ENCODE measurements around the gene REEP3.
"Not testable (repeated sequence)": the region's sequence is repeated elsewhere in the genome, so short reads cannot be mapped to it uniquely, and the experiment has no call there.

Gene REEP3

GRCh38 chr10:63631991-63632390, 110.8 kb downstream of the REEP3 start:
- no peak for DNase-seq

DNA sequence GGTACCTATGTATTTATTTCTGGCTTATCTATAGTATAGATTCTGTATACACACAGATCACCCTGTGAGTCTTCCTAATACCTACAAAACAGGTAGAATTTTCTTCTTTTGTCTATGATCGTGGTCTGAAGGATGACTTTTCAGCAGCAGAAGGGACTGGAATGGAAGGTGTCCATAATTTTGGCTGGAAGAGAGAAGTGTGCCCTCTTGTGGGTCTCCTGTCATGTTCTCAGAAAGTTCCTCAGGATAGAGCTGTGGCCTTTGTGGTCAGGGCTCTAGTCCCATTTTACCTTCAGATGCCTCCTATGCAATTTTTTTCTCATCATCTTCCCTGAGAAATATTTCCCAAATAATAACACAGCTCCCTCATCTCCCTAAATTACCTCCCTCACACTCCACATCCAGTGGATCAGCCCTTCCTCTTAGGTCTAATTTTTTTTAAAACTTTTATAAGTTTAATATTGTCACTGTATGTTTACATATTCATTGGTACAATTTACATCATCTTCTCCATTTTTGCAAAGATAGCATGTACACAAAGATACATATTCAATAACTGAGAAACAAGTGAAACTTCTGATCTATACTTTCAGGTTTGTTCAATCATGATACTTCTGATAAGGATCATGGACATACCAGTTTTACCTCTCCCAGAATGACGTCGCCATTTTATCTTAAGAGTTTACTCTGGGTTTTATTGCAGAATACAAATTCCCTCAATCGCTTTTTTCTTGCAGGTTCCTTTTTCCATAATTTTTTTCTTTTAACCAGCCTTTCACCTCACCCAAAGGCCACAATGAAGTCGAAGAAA, 112.7 kb downstream of the REEP3 start:
- peak in 1 of 2 experiments; percentile 42 for DNase-seq

DNA sequence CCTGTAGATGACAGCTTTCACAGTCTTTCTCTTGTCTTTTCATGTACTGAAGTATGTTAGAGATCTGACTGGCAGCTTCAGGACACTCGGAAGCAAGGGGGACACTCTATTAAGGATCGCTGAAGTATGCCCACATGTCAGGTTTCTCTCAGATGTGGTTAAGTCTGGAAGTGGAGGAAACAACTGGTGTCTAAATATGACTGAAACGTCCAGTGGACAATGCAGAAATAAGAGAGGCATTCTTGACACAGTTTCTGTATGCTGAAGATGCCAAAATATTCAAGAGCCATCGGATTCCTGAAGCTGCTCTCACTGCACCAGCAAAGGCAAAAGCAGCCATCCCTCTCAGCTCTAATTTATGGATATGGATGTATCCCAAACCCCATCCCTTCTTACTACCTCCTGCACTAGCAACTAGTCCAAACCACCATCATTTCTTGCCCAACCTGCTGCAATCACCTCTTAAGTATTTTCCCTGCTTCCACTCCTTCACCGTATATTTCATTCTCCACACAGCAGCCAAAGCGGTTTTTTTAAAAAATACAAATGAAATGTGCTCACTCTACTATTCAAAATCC, 113.4 kb downstream of the REEP3 start:
- DNase-seq = no peak

- DNase-seq = no peak
These were observed 115.6 kb downstream of the REEP3 start for GRCh38 chr10:63636812-63637211.

DNA sequence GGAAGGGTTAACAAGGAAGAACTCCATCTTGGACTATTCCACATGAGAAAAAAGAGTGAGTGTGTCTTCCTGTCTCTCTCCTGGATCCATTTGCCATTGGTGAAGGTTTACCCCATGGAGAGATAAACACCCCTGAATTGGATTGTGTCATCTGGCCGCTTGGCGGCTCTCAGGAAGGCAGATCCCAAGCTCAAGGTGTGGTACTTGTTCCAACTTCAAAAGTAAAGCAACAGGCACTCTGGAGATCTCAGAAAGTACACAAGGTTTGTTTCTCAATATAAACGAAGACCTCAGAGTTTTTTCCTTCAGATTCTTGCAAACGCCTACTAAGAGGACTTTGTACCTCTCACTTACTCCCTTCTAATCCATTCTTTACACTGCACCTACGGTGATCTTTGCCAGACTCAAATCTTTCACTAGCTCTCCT, 116.7 kb downstream of the REEP3 start:
- no peak for DNase-seq

GRCh38 chr10:63641366-63641765, 120.2 kb downstream of the REEP3 start:
- no peak for DNase-seq

DNA sequence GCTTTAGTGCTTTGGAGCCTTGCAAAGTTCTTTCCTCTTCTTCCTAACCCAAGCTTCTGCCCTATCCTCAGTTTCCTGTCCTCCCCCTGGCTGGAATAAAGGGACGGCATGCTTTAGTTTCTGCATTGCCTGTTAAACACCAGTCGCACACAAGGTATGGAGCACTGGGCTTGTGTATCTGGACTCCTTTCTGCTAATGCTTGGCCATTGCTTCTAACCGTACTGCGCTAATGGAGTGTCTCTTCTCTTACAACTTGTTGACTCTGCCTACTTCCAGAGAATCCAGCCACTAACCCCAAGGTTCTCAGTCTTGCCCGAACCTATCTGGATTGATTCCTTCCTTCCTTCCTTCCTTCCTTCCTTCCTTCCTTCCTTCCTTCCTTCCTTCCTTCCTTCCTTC, 120.6 kb downstream of the REEP3 start:
- DNase-seq = no peak

GRCh38 chr10:63642808-63643207, 121.6 kb downstream of the REEP3 start:
- no peak for DNase-seq

- no peak for DNase-seq
These were observed 123.4 kb downstream of the REEP3 start for GRCh38 chr10:63644418-63645142.

- no peak for DNase-seq
These were observed 124.0 kb downstream of the REEP3 start for GRCh38 chr10:63645195-63645594.

- no peak for DNase-seq
These were observed 125.3 kb downstream of the REEP3 start for GRCh38 chr10:63646491-63646890.

DNA sequence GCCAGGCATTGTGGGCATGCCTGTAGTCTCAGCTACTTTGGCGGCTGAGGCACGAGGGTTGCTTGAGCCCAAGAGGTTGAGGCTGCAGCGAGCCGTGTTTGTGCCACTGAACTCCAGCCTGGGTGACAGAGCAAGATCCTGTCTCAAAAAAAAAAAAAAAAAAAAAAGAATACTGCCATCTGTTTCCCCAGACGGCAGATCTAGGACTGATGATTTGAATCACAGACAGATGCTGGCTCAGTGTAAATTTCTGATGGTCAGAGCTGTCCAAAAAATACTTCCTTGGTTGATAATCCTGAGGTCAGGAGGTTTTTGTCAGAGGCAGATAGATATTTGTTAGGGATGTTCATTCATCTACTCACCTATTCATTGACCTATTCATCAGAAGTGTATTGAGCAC, 130.7 kb downstream of the REEP3 start:
- DNase-seq = peak in 1 of 2 experiments; percentile 47

DNA sequence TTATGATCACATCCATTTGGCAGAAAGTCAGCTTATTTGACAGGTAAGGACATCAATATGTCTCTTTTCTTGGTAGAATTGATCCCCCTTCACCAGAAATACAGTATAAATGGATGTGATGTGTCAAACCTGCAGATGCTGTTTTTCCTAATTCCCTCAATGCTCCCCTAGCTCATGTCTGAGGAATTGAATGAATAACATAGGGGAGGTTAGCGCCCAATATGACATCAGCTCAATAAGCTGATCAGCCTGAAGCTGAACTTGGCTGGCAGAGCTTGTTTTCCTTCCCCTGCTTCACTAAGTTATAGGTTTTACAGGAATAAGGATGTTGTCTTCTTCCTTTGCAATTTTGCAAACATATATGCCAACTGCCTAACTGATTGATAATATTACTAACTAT, 132.5 kb downstream of the REEP3 start:
- no peak for DNase-seq

DNA sequence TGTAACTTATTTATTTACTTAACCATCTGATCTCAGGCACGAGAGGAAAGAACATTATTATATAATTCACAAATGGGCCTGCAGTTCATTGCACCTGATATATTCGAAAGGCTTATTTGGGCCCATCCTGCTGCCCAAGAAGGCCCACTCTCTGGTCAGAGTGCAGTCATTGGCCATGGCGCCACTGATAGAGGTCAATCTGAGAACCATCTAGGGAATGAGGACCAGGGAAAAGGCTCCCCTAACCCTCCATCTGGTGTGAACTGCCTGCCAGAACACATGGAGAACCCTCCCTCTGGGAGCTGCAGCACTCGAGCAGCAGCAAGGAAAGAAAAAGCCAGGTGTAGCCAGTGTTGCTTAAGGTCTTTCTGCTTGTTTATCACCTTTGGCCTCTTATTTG, 136.6 kb downstream of the REEP3 start:
- no peak for DNase-seq

DNA sequence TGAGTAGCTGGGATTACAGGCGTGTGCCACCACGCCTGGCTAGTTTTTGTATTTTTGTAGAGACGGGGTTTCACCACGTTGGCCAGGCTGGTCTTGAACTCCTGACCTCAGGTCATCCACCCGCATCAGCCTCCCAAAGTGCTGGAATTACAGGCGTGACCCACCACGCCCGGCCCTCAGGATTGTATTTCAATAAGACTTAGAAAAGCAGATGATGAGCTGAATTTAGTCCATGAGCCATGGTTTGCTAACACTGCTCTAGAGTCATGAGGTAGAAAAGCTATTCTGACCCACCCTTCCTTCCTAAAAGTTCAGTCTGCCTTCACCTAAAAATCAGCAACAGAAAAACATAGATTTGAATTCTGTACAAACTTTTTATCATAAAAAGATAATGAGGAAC, 139.7 kb downstream of the REEP3 start:
- DNase-seq = not testable (repeated sequence)

GRCh38 chr10:63661347-63661746, 140.1 kb downstream of the REEP3 start:
- no peak for DNase-seq

- DNase-seq = no peak
These were observed 143.2 kb downstream of the REEP3 start for GRCh38 chr10:63664341-63664885.

- DNase-seq = not testable (repeated sequence)
These were observed 143.9 kb downstream of the REEP3 start for GRCh38 chr10:63665006-63665580.

- DNase-seq = no peak
These were observed 144.5 kb downstream of the REEP3 start for GRCh38 chr10:63665670-63666134.

DNA sequence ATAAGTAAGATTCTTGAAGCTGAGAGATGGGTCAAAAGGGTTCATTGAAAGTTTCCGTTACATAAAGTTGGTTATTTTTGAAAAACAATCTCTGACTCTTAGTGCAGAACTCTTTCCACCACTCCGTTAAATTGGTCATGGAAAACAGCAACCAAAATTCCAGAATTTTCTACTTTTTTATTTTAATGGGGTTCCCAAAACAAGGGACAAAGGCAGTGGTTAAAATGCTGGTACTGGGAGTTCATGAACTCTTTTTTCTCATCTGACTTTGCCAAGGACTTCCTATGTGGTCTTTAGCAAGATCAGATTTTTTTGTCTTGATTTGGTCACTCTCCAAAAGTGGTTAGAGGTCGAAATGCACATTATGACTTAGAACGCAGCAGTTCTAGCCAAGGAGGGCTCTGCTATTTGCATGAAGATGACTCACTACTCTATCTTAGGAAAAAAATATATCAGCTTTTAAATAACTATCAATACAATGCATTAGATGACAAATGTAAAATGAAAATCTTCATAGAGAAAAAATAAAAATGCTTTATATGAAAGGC, 145.7 kb downstream of the REEP3 start:
- no peak for DNase-seq

- no peak for DNase-seq
These were observed 146.6 kb downstream of the REEP3 start for GRCh38 chr10:63667596-63668480.

All from NCI-H524 (cell line).